Spleen (tissue), 7 donors: ENCODE results near the gene FAM216A.
"Not testable (repeated sequence)": the region's sequence is repeated elsewhere in the genome, so short reads cannot be mapped to it uniquely, and the experiment has no call there.

Experiments used
- POLR2A ChIP-seq, 3 donors: fragments of 450-650 bp; IDR thresholded peaks; one replicate each; pipeline ENCODE4 v1.5.1; 2017; ENCODE audit warnings: antibody characterized with exemption in 3 of 3, mild to moderate bottlenecking in 1 of 3
- TF ChIP-seq, protein P1 (sequence below), 11 experiments: fragments of 200-600 bp in 7 of 11; fragments of 450-650 bp in 4 of 11; sonication (generic) in 4 of 11; IDR thresholded peaks in 8 of 11; conservative IDR thresholded peaks in 3 of 11; 1 replicate in 7 of 11; 2 replicates in 4 of 11; pipeline versions ENCODE4 v1.4.0 to v1.8.0; 2016 to 2021; ENCODE audit warnings: antibody characterized with exemption in 11 of 11, inconsistent platforms in 4 of 11, mild to moderate bottlenecking in 1 of 11
- donor health status: DM: no; HTN: no; CAD: no; lungs with moderate emphysema.
- donor health status: DM: no; HTN: no; CAD: no.
- donor health status: DM: no; HTN: no; CAD: no.

DNA sequence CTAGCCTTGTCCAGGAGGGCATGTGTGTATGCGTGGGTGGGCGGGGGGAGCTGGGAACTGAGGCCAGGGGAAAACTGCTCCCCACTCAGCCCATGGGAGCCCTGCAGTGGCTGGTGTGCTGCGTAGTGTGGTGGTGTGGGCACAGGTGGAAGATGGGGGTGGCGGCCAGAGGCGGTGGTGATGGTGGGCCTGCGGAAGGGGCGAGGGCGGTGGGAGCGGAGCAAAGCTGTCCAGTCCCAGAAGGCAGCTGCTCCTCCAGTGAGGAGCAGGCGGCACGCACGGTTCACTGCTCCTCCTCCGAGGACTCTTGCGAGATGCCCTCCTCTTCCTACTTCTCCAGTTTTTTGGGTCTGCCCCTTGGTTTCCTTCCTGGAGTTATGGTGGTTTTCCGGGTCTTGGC lies 39.0 kb upstream of the FAM216A start:
- not testable (repeated sequence) for TF ChIP-seq POLR2A (IDR thresholded peaks at IDR 0.05)
- TF ChIP-seq, protein P1, sequence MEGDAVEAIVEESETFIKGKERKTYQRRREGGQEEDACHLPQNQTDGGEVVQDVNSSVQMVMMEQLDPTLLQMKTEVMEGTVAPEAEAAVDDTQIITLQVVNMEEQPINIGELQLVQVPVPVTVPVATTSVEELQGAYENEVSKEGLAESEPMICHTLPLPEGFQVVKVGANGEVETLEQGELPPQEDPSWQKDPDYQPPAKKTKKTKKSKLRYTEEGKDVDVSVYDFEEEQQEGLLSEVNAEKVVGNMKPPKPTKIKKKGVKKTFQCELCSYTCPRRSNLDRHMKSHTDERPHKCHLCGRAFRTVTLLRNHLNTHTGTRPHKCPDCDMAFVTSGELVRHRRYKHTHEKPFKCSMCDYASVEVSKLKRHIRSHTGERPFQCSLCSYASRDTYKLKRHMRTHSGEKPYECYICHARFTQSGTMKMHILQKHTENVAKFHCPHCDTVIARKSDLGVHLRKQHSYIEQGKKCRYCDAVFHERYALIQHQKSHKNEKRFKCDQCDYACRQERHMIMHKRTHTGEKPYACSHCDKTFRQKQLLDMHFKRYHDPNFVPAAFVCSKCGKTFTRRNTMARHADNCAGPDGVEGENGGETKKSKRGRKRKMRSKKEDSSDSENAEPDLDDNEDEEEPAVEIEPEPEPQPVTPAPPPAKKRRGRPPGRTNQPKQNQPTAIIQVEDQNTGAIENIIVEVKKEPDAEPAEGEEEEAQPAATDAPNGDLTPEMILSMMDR (IDR thresholded peaks at IDR 0.05 in 8 of 11, conservative IDR thresholded peaks at IDR 0.05 in 3 of 11) = not testable (repeated sequence)
